MG63 (cell line): ENCODE results near the gene LCN2. TPM values are rescaled to one million over a fixed set of nuclear protein-coding genes. Genes with fewer than 3 reads are reported as not detected.
A peak's percentile ranks its signal among the peaks of the same experiment; 100 is the strongest.

ENCODE experiments used
- DNase-seq: peaks from one replicate; pipeline ENCODE4 v3.0.0-alpha.2; 2020
- H3K27me3 ChIP-seq: fragments of 250-450 bp; sonication (Bioruptor Pico); 2 replicates; pipeline ENCODE4 v1.5.1; 2020; ENCODE audit warnings: mild to moderate bottlenecking, moderate library complexity
- H3K36me3 ChIP-seq: fragments of 250-450 bp; sonication (Bioruptor Pico); 2 replicates; pipeline ENCODE4 v1.5.1; 2020; ENCODE audit warnings: mild to moderate bottlenecking, moderate library complexity
- H3K4me3 ChIP-seq: fragments of 250-450 bp; sonication (Bioruptor Pico); 2 replicates; pipeline ENCODE4 v1.5.1; 2020; ENCODE audit warnings: mild to moderate bottlenecking, moderate library complexity
- H3K9me3 ChIP-seq: fragments of 250-450 bp; sonication (Bioruptor Pico); 2 replicates; pipeline ENCODE4 v1.5.1; 2020; ENCODE audit warnings: mild to moderate bottlenecking, moderate library complexity
- total RNA-seq: library from RNA; depleted of rRNA; stranded (reverse); fragments of >200 nt; shearing (Covaris generic); gene quantifications from 2 replicates; pipeline ENCODE4 v1.2.3, GENCODE V29; 2014; ENCODE audit warnings: low replicate concordance; rRNA removed

The LCN2 gene
- total RNA-seq, 1 experiment from 2014 or later = not detected

GRCh38 chr9:128190516-128191405 is 41.5 kb downstream of the LCN2 start:
- Histone ChIP-seq H3K36me3 (peaks cover 27% of the 10 kb centered on the region), H3K4me3 (peak overlapping the region; percentile 87), H3K27me3 (no peaks in the 10 kb centered on the region), H3K9me3 (no peaks in the 10 kb centered on the region)
- DNase-seq = no peak

GRCh38 chr9:128191406-128192046 is 42.3 kb downstream of the LCN2 start, which contains the start of gene CIZ1:
CIZ1 (minus strand) TSS chr9:128191572; CDS start chr9:128190857, 715 bp downstream.
- H3K9me3 ChIP-seq = no peaks in the 10 kb centered on the region
- peak; percentile 78 for DNase-seq
- H3K4me3 ChIP-seq = peak within 1 kb of the TSS; percentile 87
- H3K27me3 ChIP-seq = no peaks in the 10 kb centered on the region
- H3K36me3 ChIP-seq = peaks cover 24% of the 10 kb centered on the region

DNA sequence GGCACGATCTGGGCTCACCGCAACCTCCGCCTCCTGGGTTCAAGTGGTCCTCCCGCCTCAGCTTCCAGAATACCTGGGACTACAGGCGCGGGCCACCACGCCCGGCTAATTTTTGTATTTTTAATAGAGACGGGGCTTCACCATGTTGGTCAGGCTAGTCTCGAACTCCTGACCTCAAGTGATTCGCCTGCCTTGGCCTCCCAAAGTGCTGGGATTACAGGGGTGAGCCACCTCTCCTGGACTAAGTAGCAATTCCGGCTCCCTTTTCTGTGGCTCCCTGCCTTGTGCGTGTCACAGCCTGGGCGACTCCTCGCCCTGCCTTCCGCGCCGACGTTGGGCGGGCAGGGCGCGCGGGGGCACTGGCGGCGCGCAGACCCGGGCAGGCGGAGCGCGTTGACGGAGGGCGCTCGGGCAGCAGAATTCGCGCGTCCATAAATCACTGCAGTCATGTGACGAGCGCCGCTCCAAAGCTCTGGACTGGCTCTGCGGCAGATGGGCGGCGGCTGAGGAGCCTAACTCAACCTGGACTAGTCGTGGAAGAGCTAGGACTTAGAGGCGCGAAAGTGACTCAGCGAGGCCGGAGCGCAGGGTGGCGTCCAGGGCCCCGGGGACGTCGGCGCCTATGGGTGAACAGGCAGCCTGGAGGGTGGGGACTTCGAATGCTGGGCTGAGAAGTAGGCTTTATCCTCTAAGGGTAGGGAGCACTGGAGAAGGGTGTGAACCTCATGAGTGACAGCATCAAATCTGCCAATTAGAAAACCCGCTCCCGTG is 43.5 kb downstream of the LCN2 start:
- peak; percentile 95 for DNase-seq
- Histone ChIP-seq H3K9me3 (no peaks in the 10 kb centered on the region), H3K27me3 (no peaks in the 10 kb centered on the region)

GRCh38 chr9:128193469-128194096 is 44.3 kb downstream of the LCN2 start:
- H3K27me3 ChIP-seq = no peaks in the 10 kb centered on the region
- H3K4me3 ChIP-seq = peak overlapping the region; percentile 15; the same call in 1 of the 2 replicates
- no peak for DNase-seq
- peaks cover 15% of the 10 kb centered on the region for H3K36me3 ChIP-seq
- H3K9me3 ChIP-seq = no peaks in the 10 kb centered on the region

More for the DNA sequence above, 43.5 kb downstream of the LCN2 start:
- peaks cover 21% of the 10 kb centered on the region for H3K36me3 ChIP-seq
- H3K4me3 ChIP-seq = peak overlapping the region; percentile 87

GRCh38 chr9:128201441-128202369 is 52.5 kb downstream of the LCN2 start:
- peaks cover 6% of the 10 kb centered on the region for H3K27me3 ChIP-seq
- H3K9me3 ChIP-seq = no peaks in the 10 kb centered on the region
- H3K36me3 ChIP-seq = no peaks in the 10 kb centered on the region
- no peak overlapping the region for H3K4me3 ChIP-seq
- DNase-seq = no peak

DNA sequence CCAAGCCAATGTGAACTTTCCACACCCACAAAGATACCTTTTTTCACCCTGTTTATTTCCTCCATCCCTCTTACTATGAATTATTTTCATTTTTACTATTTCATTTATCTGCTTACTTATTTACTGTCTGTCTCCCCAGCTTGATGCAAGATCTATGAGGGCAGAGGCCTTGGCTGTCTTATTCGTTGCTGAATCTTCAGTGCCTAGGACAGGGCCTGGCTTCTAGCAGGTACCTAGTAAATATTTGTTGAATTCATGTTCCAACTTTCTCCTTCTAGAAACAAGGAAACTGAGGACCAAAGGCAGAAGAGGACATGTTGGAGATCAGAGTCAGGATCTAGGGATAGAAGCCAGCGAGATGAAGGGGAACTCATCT is 53.4 kb downstream of the LCN2 start:
- no peak for DNase-seq
- Histone ChIP-seq H3K27me3 (peaks cover 6% of the 10 kb centered on the region), H3K9me3 (no peaks in the 10 kb centered on the region), H3K4me3 (no peak overlapping the region), H3K36me3 (no peaks in the 10 kb centered on the region)

Other genes starting within 250 kb of the LCN2 start
- gene ST6GALNAC6, start 249.8 kb upstream of the LCN2 start, total RNA-seq = 40.5 and 47.3 TPM in 2 replicates
- gene ST6GALNAC4, start 232.4 kb upstream of the LCN2 start, total RNA-seq = 4.7 and 26.9 TPM in 2 replicates
- gene PIP5KL1, start 218.7 kb upstream of the LCN2 start, total RNA-seq = 0.13 TPM in 1 of 2 replicates, not detected in the other
- gene DPM2, start 211.6 kb upstream of the LCN2 start, total RNA-seq = 23.3 and 38.9 TPM in 2 replicates
- gene EEIG1, start 168.5 kb upstream of the LCN2 start, total RNA-seq = 10.3 and 11.8 TPM in 2 replicates
- 6.4 and 10.7 TPM in 2 replicates for gene NAIF1, start 82.1 kb upstream of the LCN2 start, total RNA-seq
- gene SLC25A25, start 81.2 kb upstream of the LCN2 start, total RNA-seq = 7.4 and 8.7 TPM in 2 replicates
- 114 and 120 TPM in 2 replicates for gene PTGES2, start 21.7 kb upstream of the LCN2 start, total RNA-seq
- gene BBLN, start 10.8 kb downstream of the LCN2 start, total RNA-seq = 37.3 and 57.0 TPM in 2 replicates
- gene CIZ1, start 42.1 kb downstream of the LCN2 start, total RNA-seq = 5.4 and 12.2 TPM in 2 replicates
- gene DNM1, start 53.9 kb downstream of the LCN2 start, total RNA-seq = 0.20 and 0.30 TPM in 2 replicates
- gene GOLGA2, start 126.6 kb downstream of the LCN2 start, total RNA-seq = 51.0 and 70.3 TPM in 2 replicates
- 24.1 and 42.3 TPM in 2 replicates for gene SWI5, start 126.8 kb downstream of the LCN2 start, total RNA-seq
- 12.3 and 26.9 TPM in 2 replicates for gene TRUB2, start 173.0 kb downstream of the LCN2 start, total RNA-seq
- gene COQ4, start 173.4 kb downstream of the LCN2 start, total RNA-seq = 18.7 and 36.6 TPM in 2 replicates
- gene SLC27A4, start 191.1 kb downstream of the LCN2 start, total RNA-seq = 10.9 and 31.1 TPM in 2 replicates
- gene URM1, start 221.9 kb downstream of the LCN2 start, total RNA-seq = 98.8 and 101 TPM in 2 replicates